Tibial nerve (tissue), 4 donors: ENCODE results near the gene SEPTIN12. TPM values are rescaled to one million over a fixed set of nuclear protein-coding genes. Genes with fewer than 3 reads are reported as not detected.

ENCODE experiments used
- DNase-seq, 2 donors: peaks; one replicate each; pipeline ENCODE4 v3.0.0-alpha.2; 2019; ENCODE audit warnings: low spot score in 2 of 2
- H3K27ac ChIP-seq, 4 donors: fragments of 200-600 bp; sonication (generic) in 3 of 4; one replicate each; pipeline ENCODE4 v1.5.1; 2017 to 2019; ENCODE audit warnings: mild to moderate bottlenecking in 1 of 4
- H3K27me3 ChIP-seq, 2 donors: fragments of 200-600 bp; sonication (generic) in 1 of 2; one replicate each; pipeline versions ENCODE4 v1.5.1 to v1.6.0; 2017 to 2019
- H3K36me3 ChIP-seq, 3 donors: fragments of 200-600 bp; sonication (generic); one replicate each; pipeline ENCODE4 v1.5.1; 2018 to 2019
- H3K4me1 ChIP-seq, 4 donors: fragments of 200-600 bp; sonication (generic) in 3 of 4; one replicate each; pipeline ENCODE4 v1.5.1; 2017 to 2019
- H3K4me3 ChIP-seq, 4 donors: fragments of 200-600 bp; sonication (generic) in 3 of 4; one replicate each; pipeline ENCODE4 v1.5.1; 2017 to 2019; ENCODE audit warnings: mild to moderate bottlenecking in 1 of 4, moderate library complexity in 1 of 4
- H3K9me3 ChIP-seq, 4 donors: fragments of 200-600 bp; sonication (generic) in 3 of 4; one replicate each; pipeline ENCODE4 v1.5.1; 2017 to 2019
- CTCF ChIP-seq, 5 experiments: fragments of 200-600 bp in 3 of 5; fragments of 450-650 bp in 2 of 5; sonication (generic) in 3 of 5; IDR thresholded peaks; one replicate each; pipeline ENCODE4 v1.5.1; 2016 to 2019; ENCODE audit warnings: antibody characterized with exemption in 5 of 5, mild to moderate bottlenecking in 3 of 5, moderate library complexity in 2 of 5
- EP300 ChIP-seq, 2 donors: sonication (generic); formaldehyde crosslinking; IDR thresholded peaks; one replicate each; pipeline ENCODE4 v1.6.1; 2017; ENCODE audit warnings: antibody characterized with exemption in 2 of 2, mild to moderate bottlenecking in 1 of 2
- POLR2A ChIP-seq, 2 donors: fragments of 450-650 bp; IDR thresholded peaks; one replicate each; pipeline ENCODE4 v1.6.1; 2017; ENCODE audit warnings: antibody characterized with exemption in 2 of 2, mild to moderate bottlenecking in 2 of 2, moderate library complexity in 2 of 2
- WGBS, 2 donors: methylation state at CpG; one replicate each; pipeline ENCODE4 v1.1.5; 2018; 5-methylcytosine and 5-hydroxymethylcytosine counted together
- total RNA-seq, 4 donors: library from RNA; depleted of rRNA; stranded (reverse); fragments of >200 nt; gene quantifications; one replicate each; pipeline ENCODE4 v1.1.0, GENCODE V29; 2016

SEPTIN12 gene
- total RNA-seq, 4 donors from 2014 or later: not detected

- Histone ChIP-seq H3K9me3 (no peaks in the 10 kb centered on the region), H3K27me3 (no peaks in the 10 kb centered on the region), H3K4me1 (peaks cover 0 to 18% (median 6%) of the 10 kb centered on the region in 4 donors), H3K4me3 (no peak overlapping the region), H3K27ac (no peak overlapping the region), H3K36me3 (peaks cover 4 to 48% (median 12%) of the 10 kb centered on the region in 3 donors)
- DNase-seq: no peak
- WGBS, 2 donors: 70 to 76% methylated on average over 14 of the region's 14 CpGs
- TF ChIP-seq POLR2A (IDR thresholded peaks at IDR 0.05): no peak
These were observed 40.1 kb downstream of the SEPTIN12 start for GRCh38 chr16:4747906-4748681.

GRCh38 chr16:4746991-4747574 is 41.1 kb downstream of the SEPTIN12 start:
- H3K9me3 ChIP-seq: no peaks in the 10 kb centered on the region
- TF ChIP-seq EP300 (IDR thresholded peaks at IDR 0.05) (no peak), POLR2A (IDR thresholded peaks at IDR 0.05) (no peak), CTCF (IDR thresholded peaks at IDR 0.05) (no peak)
- no peak for DNase-seq
- H3K4me1 ChIP-seq: peaks cover 0 to 22% (median 8%) of the 10 kb centered on the region in 4 donors
- WGBS, 2 donors: 53 to 66% methylated on average over 9 to 13 of the region's 15 CpGs
- H3K27ac ChIP-seq: peak overlapping the region in 2 of 4 donors; percentile 26 to 47
- H3K4me3 ChIP-seq: no peak overlapping the region
- H3K27me3 ChIP-seq: no peaks in the 10 kb centered on the region
- peaks cover 0 to 38% (median 7%) of the 10 kb centered on the region in 3 donors for H3K36me3 ChIP-seq

- H3K4me1 ChIP-seq: peaks cover 0 to 22% (median 8%) of the 10 kb centered on the region in 4 donors
- no peak overlapping the region for H3K27ac ChIP-seq
- H3K27me3 ChIP-seq: no peaks in the 10 kb centered on the region
- WGBS, 2 donors: 66 to 73% methylated on average over 7 to 8 of the region's 8 CpGs
- peaks cover 0 to 30% (median 5%) of the 10 kb centered on the region in 3 donors for H3K36me3 ChIP-seq
- TF ChIP-seq EP300 (IDR thresholded peaks at IDR 0.05) (no peak), POLR2A (IDR thresholded peaks at IDR 0.05) (no peak), CTCF (IDR thresholded peaks at IDR 0.05) (no peak)
- no peaks in the 10 kb centered on the region for H3K9me3 ChIP-seq
- no peak for DNase-seq
- H3K4me3 ChIP-seq: no peak overlapping the region
These were observed 41.9 kb downstream of the SEPTIN12 start for GRCh38 chr16:4746215-4746614.

GRCh38 chr16:4745274-4745569 is 42.9 kb downstream of the SEPTIN12 start:
- DNase-seq: no peak
- Histone ChIP-seq H3K36me3 (peaks cover 0 to 20% (median 0%) of the 10 kb centered on the region in 3 donors), H3K27me3 (no peaks in the 10 kb centered on the region), H3K9me3 (no peaks in the 10 kb centered on the region), H3K4me3 (no peak overlapping the region), H3K27ac (no peak overlapping the region), H3K4me1 (peaks cover 0 to 22% (median 8%) of the 10 kb centered on the region in 4 donors)
- TF ChIP-seq EP300 (IDR thresholded peaks at IDR 0.05) (no peak), POLR2A (IDR thresholded peaks at IDR 0.05) (no peak), CTCF (IDR thresholded peaks at IDR 0.05) (no peak)
- WGBS, 2 donors: 86 to 87% methylated on average over 3 of the region's 3 CpGs

GRCh38 chr16:4744555-4745273 is 43.4 kb downstream of the SEPTIN12 start:
- no peak for TF ChIP-seq POLR2A (IDR thresholded peaks at IDR 0.05)
- TF ChIP-seq EP300 (IDR thresholded peaks at IDR 0.05): no peak
- TF ChIP-seq CTCF (IDR thresholded peaks at IDR 0.05): no peak
- H3K4me3 ChIP-seq: no peak overlapping the region
- H3K27ac ChIP-seq: no peak overlapping the region
- H3K36me3 ChIP-seq: peaks cover 0 to 15% (median 0%) of the 10 kb centered on the region in 3 donors
- H3K9me3 ChIP-seq: no peaks in the 10 kb centered on the region
- DNase-seq: no peak
- peaks cover 0 to 22% (median 8%) of the 10 kb centered on the region in 4 donors for H3K4me1 ChIP-seq
- 58 to 77% methylated on average over 13 of the region's 13 CpGs for WGBS, 2 donors
- no peaks in the 10 kb centered on the region for H3K27me3 ChIP-seq
